Epithelial cell of esophagus (primary cell): ENCODE results near the gene UBR3.

Experiments
- DNase-seq: peaks from one replicate; pipeline ENCODE4 v3.0.0; 2010; ENCODE audit warnings: low read depth
- H3K4me3 ChIP-seq: 2 replicates; pipeline ENCODE4 v1.5.1; 2011; ENCODE audit warnings: mild to moderate bottlenecking, low read length, control low read depth
- CTCF ChIP-seq: IDR thresholded peaks from 2 replicates; pipeline ENCODE4 v1.5.1; 2011; ENCODE audit warnings: low read depth, mild to moderate bottlenecking, low read length, control low read depth, inconsistent platforms; ENCODE audit not compliant: insufficient read depth; ENCODE audit errors: missing control alignments

The UBR3 gene

GRCh38 chr2:169965495-169965894 is 138.2 kb downstream of the UBR3 start:
- no peak overlapping the region for H3K4me3 ChIP-seq
- no peak for DNase-seq
- no peak for TF ChIP-seq CTCF

- DNase-seq, result no peak
- H3K4me3 ChIP-seq, result no peak overlapping the region
- no peak for TF ChIP-seq CTCF
These were observed 139.2 kb downstream of the UBR3 start for GRCh38 chr2:169966454-169966853.

DNA sequence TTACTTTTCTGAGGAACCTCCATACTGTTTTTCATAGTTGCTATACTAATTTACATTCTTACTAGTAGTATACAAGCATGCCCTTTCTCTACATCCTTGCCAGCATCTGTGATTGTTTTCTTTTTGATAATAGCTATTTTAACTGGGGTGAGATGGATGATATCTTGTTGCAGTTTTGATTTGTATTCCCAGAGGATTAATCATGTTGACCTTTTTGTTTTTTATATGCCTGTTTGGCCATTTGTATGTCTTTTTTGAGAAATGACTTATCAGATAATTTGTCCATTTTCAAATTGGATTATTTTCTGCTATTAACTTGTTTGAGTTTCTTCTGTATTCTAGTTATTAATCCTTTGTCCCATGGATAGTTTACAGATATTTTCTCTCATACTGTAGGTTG is 141.5 kb downstream of the UBR3 start:
- DNase-seq, result no peak
- no peak overlapping the region for H3K4me3 ChIP-seq
- no peak for TF ChIP-seq CTCF

DNA sequence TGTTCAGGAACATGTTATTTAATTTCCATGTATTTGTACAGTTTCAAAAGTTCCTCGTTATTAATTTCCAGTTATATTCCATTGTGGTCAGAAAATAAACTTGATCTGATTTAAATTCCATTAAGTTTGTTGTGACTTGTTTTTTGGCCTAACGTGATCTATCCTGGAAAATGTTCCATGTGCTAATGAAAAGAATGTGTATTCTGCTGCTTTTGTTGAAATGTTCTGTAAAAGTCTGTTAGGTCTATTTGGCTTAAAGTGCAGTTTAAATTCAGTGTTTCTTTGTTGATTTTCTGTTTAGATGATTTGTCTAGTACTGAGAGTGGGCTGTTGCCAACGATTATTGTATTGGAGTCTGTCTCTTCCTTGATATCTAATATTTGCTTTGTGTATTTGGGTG is 148.0 kb downstream of the UBR3 start:
- H3K4me3 ChIP-seq, result no peak overlapping the region
- TF ChIP-seq CTCF, result no peak
- no peak for DNase-seq

- DNase-seq, result no peak
- no peak for TF ChIP-seq CTCF
- no peak overlapping the region for H3K4me3 ChIP-seq
These were observed 149.1 kb downstream of the UBR3 start for GRCh38 chr2:169976335-169976851.

DNA sequence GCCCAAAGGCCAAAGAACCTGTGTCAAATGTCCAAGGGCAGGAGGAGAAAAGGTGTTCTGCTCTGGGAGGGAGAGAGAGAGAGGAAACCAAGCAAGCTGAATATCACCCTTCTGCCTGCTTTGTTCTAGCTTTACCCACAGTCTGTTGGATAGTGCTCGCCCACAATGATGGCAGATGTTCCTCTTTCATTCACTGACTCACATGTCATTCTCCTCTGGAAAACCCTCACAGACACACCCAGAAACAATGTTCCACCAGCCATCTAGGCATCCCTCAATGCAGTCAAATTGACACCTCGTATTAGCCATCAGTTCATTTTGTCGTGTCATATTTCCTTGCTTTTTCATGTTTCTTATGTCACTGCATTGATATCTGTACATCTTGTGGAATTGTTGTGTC is 150.3 kb downstream of the UBR3 start:
- H3K4me3 ChIP-seq, result no peak overlapping the region
- DNase-seq, result peak; percentile 17
- TF ChIP-seq CTCF, result no peak

- no peak for TF ChIP-seq CTCF
- no peak for DNase-seq
- H3K4me3 ChIP-seq, result no peak overlapping the region
These were observed 151.3 kb downstream of the UBR3 start for GRCh38 chr2:169978402-169979017.
